Activated T-helper 1 cell treated with anti-CD3 and anti-CD28 coated beads, Interleukin-2, amount 50 U/mL, for 16 hours (primary cell): Measurements from ENCODE around the gene RFC3.
"Not testable (repeated sequence)": the region's sequence is repeated elsewhere in the genome, so short reads cannot be mapped to it uniquely, and the experiment has no call there.

Experiments used
- DNase-seq, 2 donors: peaks; one replicate each; pipeline ENCODE4 v3.0.0-alpha.2; 2020; ENCODE audit warnings: low read depth in 1 of 2, low spot score in 1 of 2

Gene RFC3, protein sequence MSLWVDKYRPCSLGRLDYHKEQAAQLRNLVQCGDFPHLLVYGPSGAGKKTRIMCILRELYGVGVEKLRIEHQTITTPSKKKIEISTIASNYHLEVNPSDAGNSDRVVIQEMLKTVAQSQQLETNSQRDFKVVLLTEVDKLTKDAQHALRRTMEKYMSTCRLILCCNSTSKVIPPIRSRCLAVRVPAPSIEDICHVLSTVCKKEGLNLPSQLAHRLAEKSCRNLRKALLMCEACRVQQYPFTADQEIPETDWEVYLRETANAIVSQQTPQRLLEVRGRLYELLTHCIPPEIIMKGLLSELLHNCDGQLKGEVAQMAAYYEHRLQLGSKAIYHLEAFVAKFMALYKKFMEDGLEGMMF

DNA sequence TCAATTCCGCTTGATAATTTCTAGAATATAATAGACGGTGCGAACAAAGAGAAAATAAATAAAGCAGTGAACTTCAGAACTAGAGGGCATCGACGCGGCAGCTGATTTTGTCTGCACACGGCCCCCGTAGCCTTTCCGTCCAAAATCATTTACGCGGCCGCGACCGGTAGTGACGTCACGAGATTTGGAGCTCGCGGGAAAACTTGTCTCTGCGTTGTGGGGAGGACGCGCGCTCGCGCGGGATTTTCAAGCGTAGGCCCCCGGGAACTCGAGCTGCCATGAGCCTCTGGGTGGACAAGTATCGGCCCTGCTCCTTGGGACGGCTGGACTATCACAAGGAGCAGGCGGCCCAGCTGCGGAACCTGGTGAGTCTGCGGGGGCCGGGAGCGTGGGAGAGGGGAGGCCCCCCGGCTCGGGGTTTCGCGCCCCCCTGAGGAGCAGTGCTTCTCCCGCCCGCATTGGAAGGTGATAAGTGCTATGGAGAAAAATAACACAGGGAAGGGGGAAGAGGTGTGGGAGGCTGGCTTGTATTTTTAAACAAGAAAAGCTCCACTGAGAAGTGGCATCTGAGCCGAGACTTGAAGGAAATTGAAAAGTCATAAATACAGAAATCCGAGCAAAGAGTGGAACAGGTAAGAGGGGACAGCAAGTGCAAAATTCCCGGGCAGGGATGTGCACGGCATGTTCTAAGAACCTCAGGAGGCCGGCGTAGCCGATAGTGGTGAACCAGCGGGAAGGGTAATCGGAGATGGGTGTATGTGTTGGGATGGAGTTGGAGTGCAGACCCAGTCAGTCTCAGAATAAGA, at the start of gene RFC3:
TSS of gene RFC3 (plus strand) at position 249 of the 806 bp plus-strand sequence. CDS start at position 279, 30 bp downstream.
- DNase-seq, result peak; percentile 79 to 80

DNA sequence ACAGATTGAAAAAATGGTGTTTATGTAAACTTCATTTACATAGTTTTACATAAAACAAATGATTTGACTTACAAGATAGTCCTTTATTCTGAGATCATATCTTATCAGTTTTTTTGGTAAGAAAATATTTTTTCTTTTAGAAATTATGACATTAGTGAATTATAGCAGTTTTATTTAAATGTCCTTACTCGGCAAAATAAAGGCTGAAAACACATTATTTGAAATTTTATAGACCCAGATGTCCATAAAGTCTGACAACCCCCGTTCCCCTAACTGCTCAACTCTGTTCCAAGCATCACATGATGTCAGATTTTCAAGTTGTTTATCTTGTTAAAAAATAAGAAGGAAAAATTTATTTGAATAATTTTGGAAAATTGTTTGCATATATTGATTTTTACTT, 46.7 kb upstream of the RFC3 start:
- DNase-seq, result no peak

DNA sequence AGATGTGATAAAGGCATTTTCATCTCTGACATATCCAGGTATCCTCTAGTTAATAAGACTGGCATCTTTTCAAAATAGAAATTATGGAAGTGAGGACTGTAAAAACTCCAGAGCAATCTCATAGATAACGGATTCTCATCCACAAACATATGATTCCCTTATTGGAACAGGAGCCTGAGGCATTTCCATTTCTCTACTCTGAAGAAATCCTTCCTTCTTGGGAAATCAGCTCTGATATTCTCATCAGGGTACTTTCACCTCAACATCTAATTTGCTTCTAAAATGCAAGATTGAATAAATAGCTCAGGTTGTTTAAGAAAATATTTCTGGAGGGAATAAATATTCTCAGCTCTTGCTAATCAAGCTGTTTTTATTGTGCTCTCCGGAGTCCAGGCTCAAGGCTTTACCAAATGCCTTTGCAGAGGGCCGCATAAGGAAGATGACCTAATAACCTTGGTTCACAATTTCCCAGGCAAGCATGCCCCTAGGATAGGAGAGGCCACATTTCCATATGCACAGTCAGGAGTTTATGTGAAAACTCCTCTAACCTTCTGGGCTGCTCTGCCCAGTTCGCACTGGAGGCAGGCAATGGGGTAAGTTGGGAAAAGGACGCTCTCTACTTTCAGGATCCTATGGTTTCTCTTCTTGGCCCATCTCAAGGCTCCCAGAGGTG, 44.0 kb upstream of the RFC3 start:
- no peak for DNase-seq

DNA sequence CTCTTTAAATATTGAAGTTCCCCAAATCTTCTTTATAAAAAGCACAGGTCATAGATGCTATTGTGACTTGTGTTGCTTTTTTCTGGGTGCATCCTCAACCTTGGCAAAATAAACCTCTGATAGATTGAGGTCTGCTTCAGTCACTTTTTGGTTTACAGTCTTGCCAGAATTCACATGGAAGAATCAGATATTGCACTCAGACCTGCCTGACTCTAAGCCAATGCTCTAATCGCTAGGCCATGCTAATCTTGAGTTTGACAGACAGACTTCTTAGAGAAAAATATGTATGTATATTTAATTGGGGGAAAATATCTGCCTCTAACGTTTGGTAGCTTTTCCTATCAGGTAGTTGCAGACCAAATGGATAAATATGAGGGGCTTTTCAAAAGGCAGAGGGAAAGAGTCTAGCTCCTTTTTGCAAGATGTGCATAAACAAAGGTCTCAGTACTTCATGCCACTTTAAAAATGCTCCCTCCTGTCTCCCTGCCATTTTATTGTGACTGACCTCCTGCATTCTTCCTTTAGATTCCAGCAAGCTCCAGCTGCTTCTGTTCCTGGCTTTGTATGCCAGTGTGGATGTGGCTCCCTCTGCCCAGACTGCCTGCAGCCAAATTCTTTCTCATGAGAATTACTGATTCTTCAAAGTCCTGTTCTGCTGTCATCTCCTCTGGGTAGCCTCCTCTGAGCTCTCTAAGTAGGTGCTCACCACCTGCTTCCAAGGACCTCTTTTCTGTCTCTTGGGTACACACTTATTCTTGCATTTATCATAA, 42.4 kb upstream of the RFC3 start:
- DNase-seq, result no peak

DNA sequence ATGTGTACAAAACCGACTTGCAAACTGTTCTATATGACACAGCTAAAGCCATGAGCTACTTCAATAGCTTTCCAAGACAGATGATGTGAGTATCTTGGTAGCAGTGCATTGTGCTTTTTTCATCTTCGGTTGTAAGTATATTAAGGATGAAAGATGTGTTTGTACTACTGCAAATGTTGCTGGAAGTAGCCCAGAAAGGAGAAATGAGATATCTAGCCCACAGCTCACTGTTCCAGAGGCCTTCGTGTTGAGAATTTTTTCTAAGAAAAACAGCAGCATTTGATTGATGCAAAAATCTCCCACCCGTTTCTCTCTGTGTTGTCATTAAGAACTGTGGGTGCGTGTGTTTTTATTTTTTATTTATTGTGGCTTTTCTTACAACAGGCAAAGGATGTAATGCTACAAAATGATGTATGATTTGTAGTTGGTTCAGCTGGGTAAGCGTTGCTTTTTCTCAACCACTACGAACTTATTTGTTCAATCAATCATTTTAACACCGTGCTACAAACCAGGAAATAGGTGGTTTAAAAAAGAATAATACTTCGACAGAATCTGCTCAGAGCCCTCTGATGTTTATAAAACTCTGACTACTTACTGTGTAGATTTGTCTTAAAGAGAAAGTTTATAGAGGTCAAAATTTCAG, 41.6 kb upstream of the RFC3 start:
- no peak for DNase-seq

DNA sequence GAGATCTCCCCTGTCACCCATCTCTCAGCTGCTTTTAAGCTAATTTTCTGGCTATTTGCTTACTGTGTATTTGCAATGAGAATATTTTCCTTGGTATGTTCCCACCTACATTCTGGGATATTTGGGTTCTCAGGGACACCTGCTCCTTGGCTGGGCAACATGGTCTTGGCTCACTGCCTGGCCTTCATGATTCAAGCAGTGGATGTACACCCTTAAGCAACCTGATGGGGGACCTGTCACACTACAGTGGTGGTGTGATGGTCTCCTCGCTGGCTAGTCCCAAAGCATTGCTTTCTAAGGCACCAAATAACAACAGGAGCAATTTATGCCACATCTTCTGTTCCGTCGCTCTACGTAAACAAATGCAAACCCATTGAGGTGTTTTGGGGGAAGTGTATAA, 35.3 kb upstream of the RFC3 start:
- DNase-seq, result no peak

DNA sequence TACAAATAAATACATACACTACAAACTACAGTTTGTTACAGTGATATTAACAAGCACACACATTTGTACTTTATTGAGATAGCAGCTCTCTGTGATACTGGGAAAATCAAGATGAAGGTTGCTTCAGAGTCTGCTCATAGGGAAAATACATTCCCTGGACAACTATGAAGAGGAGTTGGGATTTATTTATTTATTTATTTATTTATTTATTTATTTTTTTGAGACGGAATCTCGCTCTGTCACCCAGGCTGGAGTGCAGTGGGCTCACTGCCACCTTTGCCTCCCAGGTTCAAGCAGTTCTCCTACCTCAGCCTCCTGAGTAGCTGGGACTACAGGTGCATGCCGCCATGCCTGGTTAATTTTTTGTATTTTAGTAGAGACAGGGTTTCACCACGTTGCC, 34.7 kb upstream of the RFC3 start:
- DNase-seq, result not testable (repeated sequence)

DNA sequence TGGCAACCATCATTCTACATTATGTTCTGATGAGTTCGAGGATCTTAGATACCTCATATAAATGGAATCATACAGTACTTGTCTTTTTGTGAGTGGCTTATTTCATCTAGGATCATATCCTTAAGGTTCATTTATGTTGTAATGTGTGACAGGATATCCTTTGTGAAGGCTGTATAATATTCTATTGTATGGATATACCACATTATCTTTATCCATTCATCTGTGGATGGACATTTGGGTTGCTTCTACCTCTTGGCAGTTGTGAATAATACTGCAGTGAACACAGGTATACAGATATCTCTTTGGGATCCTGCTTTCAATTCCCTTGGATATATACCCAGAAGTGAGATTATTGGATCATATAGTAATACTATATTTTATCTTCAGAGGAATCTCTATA, 33.2 kb upstream of the RFC3 start:
- no peak for DNase-seq

DNA sequence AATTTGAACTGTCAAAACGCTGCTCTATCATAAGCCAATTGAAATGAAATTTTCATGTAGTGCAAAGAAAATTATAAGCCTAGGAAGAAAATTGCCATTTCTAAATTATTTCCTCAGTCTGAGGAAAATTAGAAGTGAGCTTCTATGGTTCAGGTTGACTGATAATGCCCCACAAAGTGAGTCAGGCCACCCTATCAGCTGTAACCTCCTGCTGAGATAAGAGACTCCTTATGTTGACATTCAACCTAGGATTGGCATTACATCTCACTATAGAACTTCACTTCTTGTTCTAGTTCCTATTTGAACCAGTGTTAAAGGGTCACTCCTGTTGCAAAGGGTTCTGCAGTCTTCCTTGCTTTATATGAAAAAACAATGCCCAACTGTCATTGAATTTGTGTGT, 32.6 kb upstream of the RFC3 start:
- no peak for DNase-seq

DNA sequence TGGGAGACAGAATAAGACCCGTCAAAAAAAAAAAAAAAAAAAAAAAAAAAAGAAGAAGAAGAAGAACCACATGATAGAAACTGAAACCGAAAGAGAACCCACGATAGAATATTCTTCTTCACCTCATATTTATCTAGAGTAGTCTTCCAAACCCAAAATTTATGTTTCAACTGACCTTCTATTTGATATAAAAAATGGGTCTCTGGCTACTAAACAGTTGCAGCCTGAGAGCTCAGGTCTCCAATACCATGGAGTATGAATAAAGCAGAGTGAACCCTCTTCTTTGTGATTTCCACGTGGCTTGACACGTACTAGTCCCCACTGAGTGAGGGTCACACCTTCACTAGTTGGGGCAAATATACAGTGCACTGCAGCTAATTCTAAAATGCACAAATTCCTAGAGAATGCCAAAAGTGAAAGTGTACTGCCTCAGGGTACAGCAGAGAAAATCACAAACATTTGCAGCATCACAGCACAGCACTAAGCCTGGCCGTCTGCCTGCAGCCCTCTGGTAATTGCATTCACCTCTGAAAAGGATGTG, 30.8 kb upstream of the RFC3 start:
- no peak for DNase-seq

DNA sequence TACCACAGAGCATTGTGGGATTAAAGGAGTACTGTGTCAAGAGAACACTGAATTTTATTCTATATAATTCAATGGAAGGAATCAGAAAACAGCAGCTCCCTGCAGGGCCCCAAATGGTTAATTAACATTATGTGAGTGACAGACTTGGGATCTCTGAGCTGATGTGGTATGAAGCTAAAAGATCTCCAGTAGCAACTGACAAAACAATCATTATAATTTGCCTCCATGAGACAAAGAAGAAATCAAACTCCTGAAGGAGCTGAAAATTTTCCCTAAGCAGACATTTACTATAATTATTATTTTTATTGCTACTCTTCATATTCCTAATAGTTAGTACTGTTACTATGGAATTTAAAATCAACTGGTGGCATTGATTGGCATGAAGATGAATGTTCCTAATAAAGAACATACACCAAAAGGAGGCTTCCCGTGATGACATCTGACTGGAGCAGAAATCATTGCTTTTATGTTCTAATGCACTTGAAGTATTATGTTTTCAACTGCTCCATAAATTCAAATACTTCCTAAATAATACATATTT, 28.8 kb upstream of the RFC3 start:
- DNase-seq, result no peak

DNA sequence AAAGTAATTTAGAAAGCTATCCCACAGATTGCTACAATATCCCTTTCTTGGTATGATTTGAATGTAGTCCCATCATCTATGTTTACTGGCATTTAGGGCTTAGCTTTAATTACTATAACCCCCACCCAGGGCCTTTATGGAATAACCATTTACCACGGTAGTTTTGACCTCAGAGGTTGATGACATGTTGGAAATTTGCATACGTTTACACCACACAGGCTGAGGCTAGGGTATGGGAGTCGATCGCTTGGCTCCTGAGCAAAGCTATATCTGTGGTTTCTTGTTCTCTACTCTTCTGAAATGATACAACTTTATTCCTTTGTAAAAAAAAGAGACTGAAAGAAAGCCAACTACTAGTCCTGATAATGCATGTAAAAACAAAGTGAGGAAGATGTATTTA, 28.2 kb upstream of the RFC3 start:
- DNase-seq, result no peak

DNA sequence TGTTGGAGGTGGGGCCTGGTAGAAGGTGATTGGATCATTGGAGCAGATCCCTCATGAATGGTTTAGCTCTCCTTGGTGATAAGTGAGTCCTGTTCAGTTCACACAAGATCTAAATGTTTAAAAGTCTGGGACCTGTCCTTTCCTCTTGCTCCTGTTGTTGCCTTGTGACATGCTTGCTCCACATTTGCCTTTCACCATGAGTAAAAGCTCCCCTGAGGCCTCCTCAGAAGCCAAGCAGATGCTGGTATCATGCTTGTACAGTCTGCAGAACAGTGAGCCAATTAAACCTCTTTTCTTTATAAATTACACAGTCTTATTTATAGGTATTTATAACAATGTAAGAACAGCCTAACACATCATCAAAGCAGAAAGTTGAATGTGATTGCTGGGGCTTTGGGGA, 24.2 kb upstream of the RFC3 start:
- no peak for DNase-seq

DNA sequence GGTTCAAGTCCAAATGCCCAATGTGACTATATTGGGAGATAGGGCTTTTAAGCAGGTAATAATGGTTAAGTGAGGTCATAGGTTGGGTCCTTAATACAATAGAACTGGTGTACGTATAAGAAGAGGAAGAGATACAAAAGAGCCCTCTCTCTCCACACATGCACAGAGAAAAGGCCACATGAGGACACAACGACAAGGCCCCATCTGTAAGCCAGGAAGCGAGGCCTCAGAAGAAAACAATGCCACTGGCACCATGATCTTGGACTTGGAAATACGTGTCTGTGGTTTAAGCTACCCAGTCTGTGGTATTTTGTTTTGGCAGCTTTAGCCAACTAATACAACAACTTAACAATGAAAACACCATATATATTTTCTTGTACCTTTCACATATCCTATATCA, 23.4 kb upstream of the RFC3 start:
- DNase-seq, result no peak

DNA sequence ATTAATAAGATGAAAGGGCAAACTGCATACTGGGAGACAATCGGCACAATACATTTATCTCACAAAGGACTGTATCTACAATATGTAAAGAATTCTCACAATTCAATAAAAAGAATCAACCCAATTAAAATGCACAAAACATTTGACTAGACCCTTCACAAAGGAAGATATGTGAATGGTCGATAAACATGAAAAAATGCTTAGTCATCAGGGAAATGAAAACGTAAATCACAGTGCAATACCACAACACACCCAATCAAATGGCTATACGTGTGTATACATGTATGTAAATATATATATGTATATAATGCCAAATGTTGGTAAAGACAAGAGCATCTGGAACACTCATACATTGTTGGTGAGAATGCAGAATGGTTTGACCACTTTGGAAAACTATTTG, 21.9 kb upstream of the RFC3 start:
- DNase-seq, result no peak

DNA sequence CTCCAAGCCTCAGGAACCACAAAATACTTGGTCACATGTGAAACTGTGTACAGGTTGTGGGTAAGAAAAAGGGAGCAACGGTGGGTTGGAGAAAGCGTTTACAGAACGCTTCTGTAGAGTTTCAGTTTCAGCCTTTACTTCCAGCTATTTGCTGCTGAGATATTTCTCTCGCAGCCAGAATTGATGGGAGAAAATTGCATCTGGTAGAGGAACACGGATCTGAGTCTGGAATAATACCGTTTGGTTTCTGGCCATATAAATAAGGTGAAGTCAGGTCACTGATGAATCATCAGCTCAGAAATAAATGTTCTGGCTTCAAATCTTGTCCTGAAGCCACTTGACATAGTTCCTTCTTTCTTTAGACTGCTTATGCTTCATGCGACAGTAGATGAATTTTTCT, 20.3 kb upstream of the RFC3 start:
- DNase-seq, result no peak

DNA sequence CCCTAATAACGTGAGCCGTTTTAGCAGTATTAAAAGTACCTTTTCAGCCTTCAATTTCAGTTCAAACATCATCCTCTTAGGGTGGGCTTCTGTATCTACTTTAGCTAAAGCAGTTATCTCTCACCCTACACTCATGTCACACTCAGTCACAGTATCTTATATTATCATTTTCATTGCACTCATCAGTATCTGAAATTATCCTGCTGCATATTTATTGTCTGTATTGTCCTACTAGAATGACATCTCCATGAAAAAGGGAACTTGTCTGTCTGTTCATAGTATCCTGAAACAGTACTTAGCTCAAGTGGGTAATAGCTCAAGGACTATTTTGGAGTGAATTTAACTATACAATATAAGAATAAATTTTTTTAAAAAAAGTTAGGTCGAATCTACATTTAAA, 19.9 kb upstream of the RFC3 start:
- no peak for DNase-seq

DNA sequence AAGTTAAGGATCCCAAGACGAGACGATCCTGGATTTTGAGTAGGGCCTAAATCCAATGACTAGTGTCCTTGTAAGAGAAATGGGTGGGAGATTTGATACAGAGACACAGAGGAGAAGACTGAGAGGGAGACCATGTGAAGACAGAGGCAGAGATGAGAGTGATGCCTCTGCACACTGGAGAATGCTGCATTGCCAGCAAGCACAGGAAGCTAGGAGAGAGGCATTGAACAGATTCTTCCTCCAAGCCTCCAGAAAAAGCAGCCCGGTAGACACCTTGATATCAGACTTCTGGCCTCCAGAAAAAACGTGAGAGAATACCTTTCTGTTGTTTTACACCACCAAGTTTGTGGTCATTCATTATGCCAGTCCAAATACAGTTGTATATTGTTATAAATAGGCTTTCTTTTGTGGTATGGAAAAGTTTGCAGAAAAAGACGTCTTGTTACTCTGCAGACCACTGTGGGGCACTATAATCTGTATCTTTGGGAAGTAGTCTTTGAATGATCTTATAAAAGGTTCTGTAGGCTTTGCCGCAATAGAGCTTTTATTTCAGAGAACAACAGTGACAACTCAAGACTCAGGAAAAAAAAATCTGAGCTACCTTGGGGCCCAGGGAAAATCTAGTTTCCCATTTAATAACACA, 17.9 kb upstream of the RFC3 start:
- DNase-seq, result no peak

DNA sequence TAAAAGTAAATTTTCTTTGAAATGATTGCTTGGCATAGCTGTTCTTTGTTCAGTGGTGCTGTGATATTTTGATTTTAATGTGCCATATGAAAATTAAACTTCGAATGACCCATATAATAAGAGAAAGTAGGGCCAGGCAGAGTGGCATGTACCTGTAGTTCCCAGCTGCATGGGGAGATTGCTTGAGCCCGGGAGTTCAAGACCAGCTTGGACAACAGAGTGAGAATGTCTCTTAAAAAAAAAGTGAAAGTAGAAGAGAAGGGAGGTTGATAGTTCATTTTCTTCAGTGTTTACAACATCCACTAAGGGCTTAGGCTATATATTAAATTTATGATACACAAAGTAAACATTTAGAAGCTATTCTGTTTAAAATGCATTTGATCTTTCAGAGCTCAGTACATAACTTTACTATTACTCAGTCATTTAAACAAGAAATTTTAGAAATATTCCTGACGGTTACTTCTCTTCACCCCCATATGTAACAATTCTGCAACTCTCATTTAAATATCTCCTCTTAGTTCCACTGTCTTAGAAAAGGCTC, 17.2 kb upstream of the RFC3 start:
- DNase-seq, result no peak
